ENCODE measurements around the gene DDTL. TPM values are rescaled to one million over a fixed set of nuclear protein-coding genes. Genes with fewer than 3 reads are reported as not detected.
"Not testable (repeated sequence)": the region's sequence is repeated elsewhere in the genome, so short reads cannot be mapped to it uniquely, and the experiment has no call there.

DDTL gene
- total RNA-seq, 2 donors from 2014 or later, result 1.0 TPM; not detected in 1

GRCh38 chr22:23956301-23956900 is 10.3 kb upstream of the DDTL start:
- H3K27me3 ChIP-seq, H3K36me3 ChIP-seq, H3K9me3 ChIP-seq, H3K27ac ChIP-seq, H3K4me3 ChIP-seq, H3K4me1 ChIP-seq: not testable (repeated sequence)
- peak; percentile 88 for DNase-seq (ENCODE audit: low spot score)
- peak; percentile 82 to 83 for TF ChIP-seq CTCF (IDR thresholded peaks at IDR 0.05)

GRCh38 chr22:23961084-23961771 is 5.5 kb upstream of the DDTL start, which contains the start of gene GSTT2B:
Gene GSTT2B (minus strand): TSS chr22:23961195. CDS start chr22:23961131, 64 bp downstream.
- H3K4me3 ChIP-seq; DNase-seq (ENCODE audit: low spot score); H3K9me3 ChIP-seq; H3K4me1 ChIP-seq; H3K27ac ChIP-seq; H3K36me3 ChIP-seq; H3K27me3 ChIP-seq: not testable (repeated sequence)

GRCh38 chr22:23966094-23966493 is 594 bp upstream of the DDTL start:
- H3K4me1 ChIP-seq; DNase-seq (ENCODE audit: low spot score); H3K4me3 ChIP-seq; H3K27me3 ChIP-seq; H3K27ac ChIP-seq; H3K9me3 ChIP-seq: not testable (repeated sequence)
- peaks cover 20% of the 10 kb centered on the region for H3K36me3 ChIP-seq

- Histone ChIP-seq H3K9me3 (no peaks in the 10 kb centered on the region), H3K4me3 (no peak overlapping the region), H3K27me3 (no peaks in the 10 kb centered on the region), H3K27ac (no peak overlapping the region), H3K4me1 (no peaks in the 10 kb centered on the region), H3K36me3 (peaks cover 28% of the 10 kb centered on the region)
- DNase-seq (ENCODE audit: low spot score), result no peak
- no peak for TF ChIP-seq CTCF (IDR thresholded peaks at IDR 0.05)
Observed at GRCh38 chr22:23969071-23969470, 2.4 kb downstream of the DDTL start.

GRCh38 chr22:23970201-23970641 is 3.5 kb downstream of the DDTL start:
- no peak for TF ChIP-seq CTCF (IDR thresholded peaks at IDR 0.05)
- peaks cover 28% of the 10 kb centered on the region for H3K36me3 ChIP-seq
- no peaks in the 10 kb centered on the region for H3K27me3 ChIP-seq
- H3K4me3 ChIP-seq, result no peak overlapping the region
- no peak overlapping the region for H3K27ac ChIP-seq
- DNase-seq (ENCODE audit: low spot score), result no peak
- H3K9me3 ChIP-seq, result no peaks in the 10 kb centered on the region
- H3K4me1 ChIP-seq, result no peaks in the 10 kb centered on the region

GRCh38 chr22:23970816-23971486 is 4.3 kb downstream of the DDTL start:
- no peak for DNase-seq (ENCODE audit: low spot score)

GRCh38 chr22:23971927-23972326 is 5.2 kb downstream of the DDTL start:
- not testable (repeated sequence) for DNase-seq (ENCODE audit: low spot score); H3K4me1 ChIP-seq; H3K27me3 ChIP-seq; H3K9me3 ChIP-seq; H3K27ac ChIP-seq; H3K4me3 ChIP-seq
- H3K36me3 ChIP-seq, result peaks cover 28% of the 10 kb centered on the region

More at GRCh38 chr22:23970816-23971486, 4.3 kb downstream of the DDTL start:
- no peak for TF ChIP-seq CTCF (IDR thresholded peaks at IDR 0.05)
- Histone ChIP-seq H3K36me3 (peaks cover 28% of the 10 kb centered on the region), H3K27ac (no peak overlapping the region), H3K9me3 (no peaks in the 10 kb centered on the region), H3K4me3 (no peak overlapping the region), H3K27me3 (no peaks in the 10 kb centered on the region), H3K4me1 (no peaks in the 10 kb centered on the region)

- not testable (repeated sequence) for H3K4me1 ChIP-seq; H3K4me3 ChIP-seq; H3K9me3 ChIP-seq; DNase-seq (ENCODE audit: low spot score); H3K27me3 ChIP-seq; H3K27ac ChIP-seq
- H3K36me3 ChIP-seq, result peaks cover 26% of the 10 kb centered on the region
Observed at GRCh38 chr22:23974345-23974744, 7.7 kb downstream of the DDTL start, which contains the start of gene DDT. Gene DDT (minus strand): TSS chr22:23974441. CDS start chr22:23974414, 27 bp downstream.

- H3K27me3 ChIP-seq; H3K27ac ChIP-seq; H3K4me3 ChIP-seq; H3K4me1 ChIP-seq; DNase-seq (ENCODE audit: low spot score); H3K9me3 ChIP-seq: not testable (repeated sequence)
- peaks cover 20% of the 10 kb centered on the region for H3K36me3 ChIP-seq
Observed at GRCh38 chr22:23974836-23975352, 8.2 kb downstream of the DDTL start.

- not testable (repeated sequence) for H3K9me3 ChIP-seq; H3K36me3 ChIP-seq; H3K4me3 ChIP-seq; H3K4me1 ChIP-seq; H3K27me3 ChIP-seq; H3K27ac ChIP-seq; DNase-seq (ENCODE audit: low spot score)
Observed at GRCh38 chr22:23977304-23977703, 10.6 kb downstream of the DDTL start.

Data from right atrium auricular region (tissue), 2 donors.